Upper lobe of right lung (tissue), 1 donor: ENCODE results near the gene TMEM89. TPM values are rescaled to one million over a fixed set of nuclear protein-coding genes. Genes with fewer than 3 reads are reported as not detected.

Experiments used
- ATAC-seq: fragments of 200-7000 bp; cut with Tn5 transposase; one replicate; pipeline ENCODE4 v1.9.1; 2020; ENCODE audit warnings: mild to moderate bottlenecking, moderate library complexity
- DNase-seq: peaks from one replicate; pipeline ENCODE4 v3.0.0-alpha.2; 2020
- H3K27ac ChIP-seq: fragments of 200-600 bp; one replicate; pipeline ENCODE4 v1.8.0; 2022
- H3K27me3 ChIP-seq: fragments of 200-600 bp; one replicate; pipeline ENCODE4 v1.8.0; 2022; ENCODE audit warnings: mild to moderate bottlenecking
- H3K36me3 ChIP-seq: fragments of 200-600 bp; one replicate; pipeline ENCODE4 v1.8.0; 2022
- H3K4me1 ChIP-seq: fragments of 200-600 bp; one replicate; pipeline ENCODE4 v1.8.0; 2022
- H3K4me3 ChIP-seq: fragments of 200-600 bp; one replicate; pipeline ENCODE4 v1.8.0; 2022; ENCODE audit warnings: mild to moderate bottlenecking
- H3K9me3 ChIP-seq: fragments of 200-600 bp; one replicate; pipeline ENCODE4 v1.8.0; 2022
- intact Hi-C: fragments of 100-400 bp; cut with DNase I; formaldehyde crosslinking; loops from one replicate; pipeline ENCODE4 v1.11.0; 2022
- total RNA-seq: library from RNA; stranded (reverse); fragmentation: NEBNext Ultra II Directional; extraction: Animal tissue kit (Norgen Biotek cat#: 25700); gene quantifications from one replicate; pipeline ENCODE4 v1.2.1, GENCODE V29; 2021
- TF ChIP-seq, protein P1 (sequence below): fragments of 200-600 bp; IDR thresholded peaks from one replicate; pipeline ENCODE4 v1.8.0; 2022; ENCODE audit warnings: antibody characterized with exemption
- donor health status: DM: no; HTN: yes; CAD: no; lungs with severe emphysema.

Gene TMEM89
- total RNA-seq, 1 donor from 2014 or later, result not detected

GRCh38 chr3:48598323-48599076, 23.1 kb downstream of the TMEM89 start:
- Histone ChIP-seq H3K4me3 (no peak overlapping the region), H3K27ac (peak overlapping the region; percentile 47), H3K36me3 (peaks cover 55% of the 10 kb centered on the region), H3K9me3 (no peaks in the 10 kb centered on the region), H3K27me3 (peaks cover 7% of the 10 kb centered on the region), H3K4me1 (peaks cover 3% of the 10 kb centered on the region)
- TF ChIP-seq, protein P1, sequence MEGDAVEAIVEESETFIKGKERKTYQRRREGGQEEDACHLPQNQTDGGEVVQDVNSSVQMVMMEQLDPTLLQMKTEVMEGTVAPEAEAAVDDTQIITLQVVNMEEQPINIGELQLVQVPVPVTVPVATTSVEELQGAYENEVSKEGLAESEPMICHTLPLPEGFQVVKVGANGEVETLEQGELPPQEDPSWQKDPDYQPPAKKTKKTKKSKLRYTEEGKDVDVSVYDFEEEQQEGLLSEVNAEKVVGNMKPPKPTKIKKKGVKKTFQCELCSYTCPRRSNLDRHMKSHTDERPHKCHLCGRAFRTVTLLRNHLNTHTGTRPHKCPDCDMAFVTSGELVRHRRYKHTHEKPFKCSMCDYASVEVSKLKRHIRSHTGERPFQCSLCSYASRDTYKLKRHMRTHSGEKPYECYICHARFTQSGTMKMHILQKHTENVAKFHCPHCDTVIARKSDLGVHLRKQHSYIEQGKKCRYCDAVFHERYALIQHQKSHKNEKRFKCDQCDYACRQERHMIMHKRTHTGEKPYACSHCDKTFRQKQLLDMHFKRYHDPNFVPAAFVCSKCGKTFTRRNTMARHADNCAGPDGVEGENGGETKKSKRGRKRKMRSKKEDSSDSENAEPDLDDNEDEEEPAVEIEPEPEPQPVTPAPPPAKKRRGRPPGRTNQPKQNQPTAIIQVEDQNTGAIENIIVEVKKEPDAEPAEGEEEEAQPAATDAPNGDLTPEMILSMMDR, result no peak
- intact Hi-C loops, result no loop called here
- ATAC-seq (no peak), DNase-seq (no peak)

DNA sequence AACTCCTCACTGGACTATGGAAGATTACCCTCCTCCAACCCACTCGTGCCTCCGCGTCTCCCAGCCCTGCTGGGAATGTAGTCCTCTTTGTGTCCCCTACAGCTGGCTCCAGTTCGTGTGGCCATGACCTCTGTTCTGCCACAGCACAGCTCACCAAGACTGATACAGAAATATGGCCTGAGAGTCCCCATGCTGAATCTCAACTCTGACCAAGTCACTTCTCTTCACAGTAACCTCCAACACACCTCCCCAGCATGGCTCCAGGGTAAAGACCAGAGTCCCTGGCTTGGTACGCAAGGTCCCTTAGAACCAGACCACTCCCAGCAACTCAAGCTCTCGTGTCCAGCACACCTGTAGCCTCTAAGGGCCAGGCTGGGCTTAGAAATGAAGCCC, 24.2 kb downstream of the TMEM89 start:
- H3K4me1 ChIP-seq, result peaks cover 3% of the 10 kb centered on the region
- intact Hi-C loops, result no loop called here
- H3K27me3 ChIP-seq, result peaks cover 11% of the 10 kb centered on the region

DNA sequence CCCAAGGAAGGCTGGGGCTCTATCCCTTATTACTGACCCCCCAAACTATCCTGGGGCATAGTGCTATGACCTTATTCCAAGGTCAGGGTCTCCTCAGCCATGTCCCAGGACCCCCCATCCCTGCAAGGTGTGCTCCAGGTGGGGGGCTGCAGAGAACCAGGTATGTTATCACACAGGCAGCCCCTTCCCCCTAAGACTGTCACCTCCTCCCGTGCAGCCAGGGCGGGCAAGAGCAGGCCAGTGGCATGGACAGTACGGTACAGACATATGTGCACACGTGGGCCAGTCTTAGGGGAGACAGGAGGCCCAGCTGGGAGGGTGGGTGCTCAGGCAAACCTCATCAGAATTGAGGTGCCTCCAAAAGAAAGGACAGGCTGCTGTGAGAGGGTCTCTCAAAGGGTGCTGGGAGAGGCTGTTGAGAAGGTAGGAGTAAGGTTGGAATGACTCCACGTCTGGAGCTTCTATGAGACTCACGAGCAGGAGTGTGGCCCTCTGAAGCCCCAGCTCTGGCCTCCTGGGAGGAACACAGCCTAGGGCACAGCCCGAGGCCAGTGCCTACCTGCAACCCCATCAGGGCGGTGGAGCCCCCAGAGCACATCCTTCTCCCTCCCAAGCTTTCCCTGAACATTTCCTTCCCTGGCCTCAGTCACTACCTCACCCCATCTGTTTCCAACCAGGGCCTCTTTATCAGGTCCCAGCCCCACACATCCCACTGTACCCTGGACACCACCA, 24.7 kb downstream of the TMEM89 start:
- no peak overlapping the region for H3K27ac ChIP-seq
- no peaks in the 10 kb centered on the region for H3K9me3 ChIP-seq
- no peak for DNase-seq
- TF ChIP-seq, protein P1, result no peak
- H3K27me3 ChIP-seq, result peaks cover 13% of the 10 kb centered on the region
- no peak for ATAC-seq
- intact Hi-C loops, result no loop called here
- H3K36me3 ChIP-seq, result peaks cover 38% of the 10 kb centered on the region
- H3K4me3 ChIP-seq, result no peak overlapping the region
- peaks cover 3% of the 10 kb centered on the region for H3K4me1 ChIP-seq

More for the DNA sequence above, 24.2 kb downstream of the TMEM89 start:
- no peak for ATAC-seq
- DNase-seq, result no peak
- TF ChIP-seq, protein P1, result no peak
- H3K9me3 ChIP-seq, result no peaks in the 10 kb centered on the region
- no peak overlapping the region for H3K27ac ChIP-seq
- H3K4me3 ChIP-seq, result no peak overlapping the region
- H3K36me3 ChIP-seq, result peaks cover 44% of the 10 kb centered on the region

- ATAC-seq (no peak), DNase-seq (no peak)
- TF ChIP-seq, protein P1, result no peak
- H3K27me3 ChIP-seq, result peaks cover 13% of the 10 kb centered on the region
- H3K9me3 ChIP-seq, result no peaks in the 10 kb centered on the region
- peaks cover 31% of the 10 kb centered on the region for H3K36me3 ChIP-seq
- H3K4me1 ChIP-seq, result peaks cover 3% of the 10 kb centered on the region
- H3K4me3 ChIP-seq, result no peak overlapping the region
- no peak overlapping the region for H3K27ac ChIP-seq
- intact Hi-C loops, result no loop called here
Measured at GRCh38 chr3:48596157-48596556, 25.4 kb downstream of the TMEM89 start.

DNA sequence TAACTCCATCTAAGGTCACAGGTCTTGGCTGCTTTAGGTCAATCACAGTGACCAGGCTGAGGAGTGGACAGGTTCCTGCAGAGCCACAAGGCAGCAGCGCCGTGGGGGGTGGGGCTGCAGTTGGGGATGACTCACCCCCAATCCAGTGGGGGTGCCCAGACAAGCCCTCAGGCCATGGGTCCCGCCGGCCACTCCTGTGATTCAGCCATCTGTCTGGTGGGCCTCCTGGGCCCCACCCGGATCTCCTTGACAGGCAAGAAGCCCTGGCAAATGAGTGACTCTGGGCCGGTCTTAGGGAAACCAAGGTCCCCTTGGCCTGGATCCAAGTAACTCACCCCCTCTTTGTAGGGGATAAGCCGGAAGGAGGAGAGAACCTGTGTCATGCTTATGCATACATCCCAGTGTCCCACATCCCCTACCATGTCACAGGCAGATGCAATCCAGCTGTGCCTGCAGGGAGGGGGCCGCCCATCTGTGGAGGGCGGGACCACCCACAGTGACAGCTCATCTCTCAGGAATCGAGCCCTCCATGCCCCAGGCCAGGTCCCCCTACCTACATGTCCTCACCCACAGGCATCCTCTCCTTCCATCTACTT, 25.9 kb downstream of the TMEM89 start:
- H3K4me3 ChIP-seq, result no peak overlapping the region
- peaks cover 3% of the 10 kb centered on the region for H3K4me1 ChIP-seq
- TF ChIP-seq, protein P1, result no peak
- intact Hi-C loops, result no loop called here
- H3K9me3 ChIP-seq, result no peaks in the 10 kb centered on the region
- H3K36me3 ChIP-seq, result peaks cover 26% of the 10 kb centered on the region
- no peak for DNase-seq
- no peak overlapping the region for H3K27ac ChIP-seq
- no peak for ATAC-seq
- H3K27me3 ChIP-seq, result peaks cover 13% of the 10 kb centered on the region
